Activated CD4-positive, alpha-beta T cell treated with anti-CD3 and anti-CD28 coated beads, Interleukin-2, amount 50 U/mL, for 48 hours (primary cell): ENCODE data around the gene IL18R1.

Experiments used
- DNase-seq, 2 experiments: peaks; one replicate each; pipeline ENCODE4 v3.0.0-alpha.2; 2020

IL18R1 gene

DNA sequence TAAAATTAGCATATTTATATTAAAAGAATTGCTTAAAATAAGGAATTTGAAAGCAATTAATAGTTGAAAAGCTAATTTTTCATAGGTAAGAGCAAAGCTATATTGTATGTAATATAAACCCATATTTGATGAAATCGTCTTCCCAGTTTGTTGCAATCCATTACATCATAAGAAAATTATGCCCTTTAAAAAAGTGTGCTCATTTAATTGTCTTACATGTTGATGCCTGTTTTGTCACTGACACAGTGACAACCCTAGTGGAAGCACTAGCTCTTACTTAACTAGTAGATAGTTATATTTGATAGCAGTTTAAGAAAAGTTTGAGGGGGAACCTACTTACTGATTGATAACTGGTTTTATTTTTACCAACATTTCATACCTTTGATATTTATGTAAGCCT, 37.3 kb downstream of the IL18R1 start:
- DNase-seq, result no peak

DNA sequence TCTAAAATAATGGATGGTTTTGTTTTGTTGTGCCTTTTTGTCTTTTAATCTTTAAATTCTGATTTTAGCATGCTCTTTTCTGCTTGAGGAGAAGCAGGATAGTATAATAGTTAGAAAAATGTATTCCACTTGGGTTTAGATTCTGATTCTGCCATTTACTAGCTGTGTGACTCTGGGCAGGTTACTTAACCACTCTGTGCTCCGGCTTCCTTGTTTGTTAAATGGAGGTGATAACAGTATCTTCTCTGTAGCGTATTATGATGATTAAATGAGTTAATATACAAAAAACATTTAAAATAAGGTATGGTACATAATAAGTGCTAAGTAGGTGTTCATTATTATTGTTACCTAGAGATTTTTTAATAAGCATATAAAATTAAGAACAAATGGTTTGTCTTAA, 40.4 kb downstream of the IL18R1 start:
- no peak for DNase-seq

DNA sequence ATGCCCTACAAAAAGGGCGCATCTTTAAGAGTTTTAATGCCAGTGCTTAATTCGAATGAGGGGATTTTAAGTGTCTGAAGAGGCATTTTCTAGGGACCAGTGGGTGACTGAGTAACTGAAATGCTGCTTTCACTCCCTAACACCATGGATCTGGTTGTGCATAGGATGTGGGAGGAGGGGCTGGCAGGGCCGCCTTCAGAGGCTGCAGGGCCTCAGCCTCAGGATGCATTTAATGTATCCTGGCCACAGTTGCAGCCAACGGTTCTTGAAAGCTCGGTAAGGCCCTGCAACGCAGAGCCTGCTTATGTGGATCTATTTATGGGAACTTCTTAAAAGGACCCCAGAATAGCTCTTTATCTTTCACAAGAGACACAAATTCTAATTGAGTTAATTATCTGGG, 41.6 kb downstream of the IL18R1 start:
- DNase-seq, result no peak

GRCh38 chr2:102399499-102400141, 44.0 kb downstream of the IL18R1 start:
- no peak for DNase-seq

DNA sequence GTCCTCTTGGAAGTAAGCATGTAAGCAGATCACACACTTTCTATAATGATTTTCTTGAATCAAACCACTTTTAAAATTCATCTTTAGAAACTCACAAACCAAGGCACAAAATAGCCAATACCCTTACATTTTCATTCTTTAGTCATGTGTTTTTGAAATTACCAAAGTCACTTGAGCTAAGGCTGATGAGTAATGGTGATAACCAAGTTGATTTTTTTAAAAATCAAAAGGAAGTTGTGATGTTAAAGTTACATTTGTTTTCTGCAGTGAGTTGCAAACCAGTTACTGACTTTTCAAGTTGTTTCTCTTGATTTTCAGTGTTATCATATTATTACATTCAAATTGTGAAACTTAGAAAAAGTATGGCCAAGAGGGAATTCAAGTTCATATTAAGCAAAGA, 45.9 kb downstream of the IL18R1 start:
- no peak for DNase-seq

DNA sequence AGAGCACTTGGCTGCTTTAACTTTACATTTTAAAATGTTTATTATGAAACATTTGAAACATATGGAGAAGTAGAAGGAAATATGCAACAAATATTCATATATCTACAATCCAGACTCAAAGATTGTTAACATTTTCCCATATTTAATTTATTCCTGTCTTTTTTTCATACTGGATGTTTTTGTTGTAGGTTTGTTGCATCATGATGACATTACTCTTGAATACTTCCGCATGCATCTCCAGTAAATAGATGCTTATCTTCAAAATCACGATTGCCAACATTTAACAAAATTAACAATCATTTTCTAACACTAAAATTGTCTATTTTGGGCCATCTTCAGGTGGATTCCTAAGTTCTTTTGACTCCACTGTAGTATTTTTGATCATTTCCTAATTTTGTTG, 46.3 kb downstream of the IL18R1 start:
- DNase-seq, result no peak

DNA sequence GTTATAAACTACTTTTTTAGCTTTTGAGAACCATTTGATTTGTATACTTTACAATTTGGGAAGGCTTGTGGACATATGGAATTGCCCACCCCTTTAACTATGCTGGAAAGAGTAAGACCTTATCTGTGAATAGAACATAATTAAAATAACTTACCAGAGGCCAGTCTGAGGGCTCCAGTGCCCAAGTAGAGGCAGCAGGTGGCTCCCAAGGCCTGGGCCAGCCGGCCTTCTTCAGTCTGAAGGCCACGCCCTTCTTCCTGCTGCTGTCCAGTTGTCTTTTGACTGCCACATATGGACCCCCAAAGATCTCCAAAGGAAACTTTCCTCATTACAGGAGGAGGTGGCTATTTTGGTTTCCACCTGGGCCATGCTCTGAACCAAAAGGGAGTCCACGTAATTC, 55.4 kb downstream of the IL18R1 start:
- DNase-seq, result no peak

GRCh38 chr2:102412199-102412598, 56.6 kb downstream of the IL18R1 start:
- no peak for DNase-seq

- no peak for DNase-seq
Measured at GRCh38 chr2:102417946-102418345, 62.4 kb downstream of the IL18R1 start.

GRCh38 chr2:102418421-102418961, 62.9 kb downstream of the IL18R1 start:
- no peak for DNase-seq

GRCh38 chr2:102420290-102420689, 64.7 kb downstream of the IL18R1 start:
- no peak for DNase-seq

GRCh38 chr2:102421890-102422759, 66.5 kb downstream of the IL18R1 start:
- DNase-seq, result no peak

- DNase-seq, result no peak
Measured at GRCh38 chr2:102422910-102423309, 67.3 kb downstream of the IL18R1 start, which contains the start of gene IL18RAP. Gene IL18RAP (plus strand): TSS chr2:102423160. CDS start chr2:102423278, 118 bp downstream.

DNA sequence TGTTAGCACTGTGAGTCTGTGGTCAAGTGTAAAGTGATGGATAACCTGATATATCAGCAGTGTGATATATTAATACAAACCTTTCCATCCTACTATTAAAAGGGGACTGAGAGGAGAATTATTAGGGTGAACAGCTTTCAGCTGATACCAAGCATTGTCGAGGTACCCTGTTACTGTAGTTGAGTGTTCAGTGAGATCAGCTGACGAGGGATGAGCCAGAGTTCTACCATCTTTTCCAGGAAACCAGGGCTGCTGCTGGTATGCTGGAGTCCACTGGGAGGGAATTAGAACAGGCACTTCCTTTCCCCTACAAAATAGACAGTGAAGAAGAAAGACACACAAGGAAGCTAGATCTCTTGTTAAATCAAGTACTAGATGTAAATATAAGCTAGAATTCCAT, 67.8 kb downstream of the IL18R1 start:
- no peak for DNase-seq

DNA sequence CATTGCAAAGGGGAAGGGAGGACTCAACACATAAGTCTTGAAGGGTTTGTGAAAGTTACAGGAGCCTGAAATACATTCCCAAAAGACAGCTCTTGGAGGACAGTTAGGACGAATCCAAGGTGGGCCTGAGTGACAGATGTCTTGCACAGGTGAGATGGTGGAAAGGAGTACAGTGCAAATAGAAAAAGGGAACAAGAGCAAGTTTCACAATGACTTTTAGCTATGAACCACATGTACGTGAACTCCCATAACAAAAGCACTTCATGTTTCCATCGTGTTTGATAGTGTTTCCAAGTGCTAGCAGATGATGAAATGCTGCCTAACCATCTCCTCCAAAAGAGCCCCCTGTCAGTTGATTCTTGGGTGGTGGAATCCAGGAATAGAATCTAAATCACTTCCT, 69.2 kb downstream of the IL18R1 start:
- no peak for DNase-seq

DNA sequence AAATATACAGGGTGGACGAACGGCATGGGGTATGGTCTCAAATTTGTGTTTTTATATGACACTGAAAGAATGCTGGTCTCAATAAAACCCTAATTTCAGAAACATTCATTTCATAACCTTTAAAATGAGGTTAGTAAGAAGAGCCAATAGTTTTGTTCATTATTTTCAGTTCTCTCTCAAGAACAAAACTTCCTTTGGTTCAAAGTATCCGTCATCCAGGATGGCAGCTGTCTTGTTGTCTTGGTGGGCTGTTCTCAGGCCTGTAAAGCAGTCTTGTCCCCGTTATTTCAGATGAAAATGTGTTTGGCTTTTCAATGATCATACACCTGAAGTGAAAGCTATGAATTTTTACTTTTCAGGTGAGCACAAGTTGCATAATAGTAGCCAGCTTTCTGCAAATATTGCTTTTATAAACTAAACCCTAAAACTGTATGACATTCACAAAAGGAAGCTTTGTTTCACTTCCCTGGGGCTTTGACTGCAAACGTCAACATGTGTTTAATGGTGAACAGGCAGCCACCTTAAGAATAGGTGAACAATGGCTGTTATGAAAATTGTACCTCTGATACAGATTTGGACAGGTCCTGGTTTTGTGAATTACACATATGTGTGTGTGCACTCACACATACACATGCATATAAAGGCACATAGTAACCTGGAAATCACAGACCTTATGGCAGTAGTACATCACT, 70.0 kb downstream of the IL18R1 start:
- no peak for DNase-seq

GRCh38 chr2:102427249-102427648, 71.7 kb downstream of the IL18R1 start:
- DNase-seq, result no peak

DNA sequence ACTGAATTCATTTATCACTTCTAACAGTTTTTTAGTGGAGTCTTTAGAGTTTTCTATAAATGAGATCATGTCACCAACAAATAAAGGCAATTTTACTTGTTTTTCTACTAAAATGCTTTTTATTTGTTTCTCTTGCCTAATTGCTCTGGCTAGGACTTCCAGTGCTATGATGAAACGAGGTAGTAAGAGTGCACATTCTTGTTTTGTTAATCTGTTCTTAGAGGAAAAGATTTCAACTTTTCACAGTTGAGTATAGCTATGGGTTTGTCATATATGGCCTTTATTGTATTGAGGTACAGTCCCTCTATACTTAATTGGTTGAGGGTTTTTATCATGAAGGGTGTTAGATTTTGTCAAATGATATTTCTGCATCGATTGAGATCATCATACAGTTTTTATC, 73.0 kb downstream of the IL18R1 start:
- no peak for DNase-seq

DNA sequence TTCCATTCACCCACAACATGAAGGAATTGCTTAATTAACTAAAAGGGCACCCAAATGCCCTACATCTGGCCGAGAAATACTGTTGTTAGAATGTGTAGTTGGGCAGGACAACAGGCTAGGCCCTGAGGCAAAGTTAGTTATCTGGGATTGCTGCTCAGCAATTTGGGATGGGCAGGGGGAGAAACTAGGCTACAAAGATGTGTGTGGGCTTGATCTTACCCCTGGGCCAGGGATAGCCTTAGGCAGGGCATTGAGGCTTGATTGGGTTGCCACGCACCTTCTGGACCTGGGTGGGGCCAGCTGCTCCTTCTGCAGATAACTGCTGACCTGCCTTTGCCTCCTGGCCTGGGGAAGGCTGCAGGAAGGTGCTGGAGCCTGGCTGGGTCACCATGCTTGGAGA, 76.8 kb downstream of the IL18R1 start:
- DNase-seq, result no peak

GRCh38 chr2:102433973-102434654, 78.5 kb downstream of the IL18R1 start:
- no peak for DNase-seq

DNA sequence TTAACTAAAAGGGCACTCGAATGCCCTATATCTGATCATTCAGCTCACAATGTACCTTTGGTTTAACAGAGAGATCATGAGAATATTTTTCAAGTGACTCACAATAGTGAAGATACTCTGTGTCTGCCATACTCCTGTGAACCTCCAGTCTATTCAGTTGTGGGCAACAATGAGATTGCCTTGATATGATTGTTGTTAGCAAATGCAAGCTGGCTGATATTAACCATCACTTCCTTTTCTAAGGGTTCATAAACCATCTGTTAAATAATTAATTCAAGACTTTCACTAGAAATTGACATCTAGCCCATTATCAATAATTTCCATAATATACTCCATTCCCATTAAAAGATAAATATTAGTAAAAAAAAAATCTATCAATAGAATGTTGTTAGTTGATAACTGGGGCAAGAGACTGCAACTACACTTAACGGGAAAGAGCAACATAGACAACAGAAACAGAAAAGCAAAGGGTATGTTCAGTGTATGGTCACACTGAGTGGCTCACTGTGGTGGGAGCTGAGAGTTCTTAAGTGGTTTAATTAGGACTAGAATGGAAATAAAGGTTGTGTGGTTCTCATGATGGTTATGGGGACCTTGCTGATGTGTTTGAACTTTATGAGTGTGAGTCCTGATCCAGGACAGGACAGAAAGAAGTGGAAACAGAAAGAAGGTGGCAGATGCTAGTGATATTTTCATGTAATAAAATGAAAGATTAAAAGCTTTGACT, 79.2 kb downstream of the IL18R1 start:
- DNase-seq, result no peak

DNA sequence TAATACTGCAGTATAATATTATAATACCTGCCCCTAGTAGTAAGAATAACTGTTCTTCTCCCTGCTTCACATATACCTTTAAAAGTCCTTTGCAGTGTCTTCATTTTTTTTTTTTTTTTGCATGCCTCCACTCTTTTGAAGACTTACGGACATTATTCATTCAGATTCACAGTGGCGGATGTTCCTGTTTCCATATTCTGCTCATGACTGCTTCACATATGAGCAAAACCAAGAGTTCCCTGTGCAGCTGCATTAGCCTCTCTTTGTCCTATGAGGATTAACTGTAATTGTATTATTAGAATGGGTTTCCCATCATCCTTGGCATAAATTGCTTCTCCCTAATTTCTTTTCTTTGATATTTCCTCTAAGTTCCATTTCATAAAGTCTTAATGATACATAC, 80.1 kb downstream of the IL18R1 start:
- no peak for DNase-seq
